ENCODE results near the gene RAX2.
"Not testable (repeated sequence)": the region's sequence is repeated elsewhere in the genome, so short reads cannot be mapped to it uniquely, and the experiment has no call there.

The RAX2 gene

GRCh38 chr19:3778104-3778867 lies 6.3 kb upstream of the RAX2 start:
- DNase-seq, result no peak

- DNase-seq, result no peak
These were observed 4.5 kb upstream of the RAX2 start for GRCh38 chr19:3776479-3777040.

GRCh38 chr19:3775831-3776230 lies 3.8 kb upstream of the RAX2 start:
- DNase-seq, result no peak

GRCh38 chr19:3775374-3775711 lies 3.3 kb upstream of the RAX2 start:
- DNase-seq, result no peak

GRCh38 chr19:3774621-3775373 lies 2.8 kb upstream of the RAX2 start:
- DNase-seq, result no peak

- no peak for DNase-seq
These were observed 1.9 kb upstream of the RAX2 start for GRCh38 chr19:3773814-3774515.

- DNase-seq, result no peak
These were observed 775 bp downstream of the RAX2 start for GRCh38 chr19:3771000-3771905.

- DNase-seq, result no peak
These were observed 1.7 kb downstream of the RAX2 start for GRCh38 chr19:3770136-3770999.

GRCh38 chr19:3769494-3769893 lies 2.5 kb downstream of the RAX2 start:
- no peak for DNase-seq

GRCh38 chr19:3768748-3769099 lies 3.3 kb downstream of the RAX2 start:
- no peak for DNase-seq

GRCh38 chr19:3768015-3768747 lies 3.8 kb downstream of the RAX2 start:
- no peak for DNase-seq

- DNase-seq, result no peak
These were observed 5.0 kb downstream of the RAX2 start for GRCh38 chr19:3767050-3767449.

GRCh38 chr19:3766520-3766919 lies 5.5 kb downstream of the RAX2 start:
- no peak for DNase-seq

- DNase-seq, result not testable (repeated sequence)
These were observed 6.3 kb downstream of the RAX2 start for GRCh38 chr19:3765757-3766156.

- no peak for DNase-seq
These were observed 6.9 kb downstream of the RAX2 start for GRCh38 chr19:3765121-3765520.

- DNase-seq, result peak; percentile 83 to 100 (median 98)
These were observed 9.2 kb downstream of the RAX2 start, which contains the start of gene MRPL54 for GRCh38 chr19:3762501-3763459. TSS of gene MRPL54 (plus strand) at chr19:3762682. CDS start at chr19:3762701, 19 bp downstream.

GRCh38 chr19:3762130-3762473 lies 9.9 kb downstream of the RAX2 start:
- no peak for DNase-seq
